ENCODE measurements around the gene MBP. TPM values are rescaled to one million over a fixed set of nuclear protein-coding genes. Genes with fewer than 3 reads are reported as not detected.
A peak's percentile ranks its signal among the peaks of the same experiment; 100 is the strongest.

Gene MBP
- total RNA-seq, 4 donors from 2014 or later = 44.0 to 68.0 (median 60.2) TPM

DNA sequence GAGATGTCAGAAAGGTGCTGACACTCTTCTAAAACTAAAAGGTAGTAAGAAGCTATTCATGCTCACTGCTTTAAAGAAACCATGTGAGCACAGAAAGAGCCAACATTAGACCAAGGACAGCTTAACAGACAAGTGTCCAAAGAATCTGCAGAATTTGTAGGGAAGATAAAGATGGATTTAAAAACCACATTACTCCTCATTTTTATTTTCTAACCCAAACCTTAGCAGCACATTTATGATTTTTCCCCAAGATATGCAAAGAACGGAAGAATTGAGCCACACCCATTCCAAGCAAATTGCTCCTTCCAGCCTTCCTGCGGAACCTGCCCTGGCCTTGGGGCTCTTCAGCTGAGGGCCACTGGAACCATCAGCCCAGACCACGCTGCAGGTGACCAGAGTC is 26.9 kb downstream of the MBP start:
- Histone ChIP-seq H3K27ac (peak overlapping the region in 2 of 3 donors; percentile 80 to 85), H3K27me3 (no peaks in the 10 kb centered on the region), H3K36me3 (peaks cover 0 to 9% of the 10 kb centered on the region in 2 donors), H3K9me3 (no peaks in the 10 kb centered on the region), H3K4me1 (peaks cover 43 to 57% of the 10 kb centered on the region in 2 donors), H3K4me3 (replicated peaks in 1 of 3) (no peak overlapping the region)
- TF ChIP-seq, protein P1, sequence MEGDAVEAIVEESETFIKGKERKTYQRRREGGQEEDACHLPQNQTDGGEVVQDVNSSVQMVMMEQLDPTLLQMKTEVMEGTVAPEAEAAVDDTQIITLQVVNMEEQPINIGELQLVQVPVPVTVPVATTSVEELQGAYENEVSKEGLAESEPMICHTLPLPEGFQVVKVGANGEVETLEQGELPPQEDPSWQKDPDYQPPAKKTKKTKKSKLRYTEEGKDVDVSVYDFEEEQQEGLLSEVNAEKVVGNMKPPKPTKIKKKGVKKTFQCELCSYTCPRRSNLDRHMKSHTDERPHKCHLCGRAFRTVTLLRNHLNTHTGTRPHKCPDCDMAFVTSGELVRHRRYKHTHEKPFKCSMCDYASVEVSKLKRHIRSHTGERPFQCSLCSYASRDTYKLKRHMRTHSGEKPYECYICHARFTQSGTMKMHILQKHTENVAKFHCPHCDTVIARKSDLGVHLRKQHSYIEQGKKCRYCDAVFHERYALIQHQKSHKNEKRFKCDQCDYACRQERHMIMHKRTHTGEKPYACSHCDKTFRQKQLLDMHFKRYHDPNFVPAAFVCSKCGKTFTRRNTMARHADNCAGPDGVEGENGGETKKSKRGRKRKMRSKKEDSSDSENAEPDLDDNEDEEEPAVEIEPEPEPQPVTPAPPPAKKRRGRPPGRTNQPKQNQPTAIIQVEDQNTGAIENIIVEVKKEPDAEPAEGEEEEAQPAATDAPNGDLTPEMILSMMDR (IDR thresholded peaks at IDR 0.05) = no peak
- no peak for TF ChIP-seq POLR2A (IDR thresholded peaks at IDR 0.05)
- 96 to 99% methylated on average over 3 of the region's 3 CpGs for WGBS, 2 donors
- intact Hi-C loops (cut with DNase I) = no loop called here
- DNase-seq = no peak

DNA sequence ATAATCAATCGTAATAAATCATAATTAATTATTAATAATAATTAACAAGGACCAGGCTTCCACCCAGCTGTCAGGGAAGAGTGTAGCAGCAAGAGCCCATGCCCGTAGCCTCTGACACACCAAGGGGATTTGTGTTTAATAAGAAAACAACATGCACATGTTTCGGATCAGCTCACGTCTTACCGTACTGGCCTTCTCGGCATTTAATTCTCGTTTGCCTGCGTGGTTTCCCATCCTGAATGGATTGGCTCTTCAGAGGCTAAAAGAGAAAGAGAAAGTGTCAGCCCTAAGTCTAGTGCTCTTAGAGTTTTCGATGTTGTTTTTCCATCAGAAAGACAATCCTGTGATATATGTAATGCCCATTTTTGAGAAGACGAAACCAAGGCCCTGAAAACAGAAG is 27.6 kb downstream of the MBP start:
- H3K27ac ChIP-seq = no peak overlapping the region
- intact Hi-C loops (cut with DNase I) = no loop called here
- peaks cover 0 to 9% of the 10 kb centered on the region in 2 donors for H3K36me3 ChIP-seq
- H3K9me3 ChIP-seq = no peaks in the 10 kb centered on the region
- H3K4me1 ChIP-seq = peaks cover 43 to 58% of the 10 kb centered on the region in 2 donors
- no peaks in the 10 kb centered on the region for H3K27me3 ChIP-seq
- WGBS, 2 donors = 90 to 91% methylated on average over 10 of the region's 10 CpGs
- H3K4me3 ChIP-seq (replicated peaks in 1 of 3) = no peak overlapping the region
- DNase-seq = no peak
- TF ChIP-seq POLR2A (IDR thresholded peaks at IDR 0.05) = no peak
- TF ChIP-seq, protein P1 (IDR thresholded peaks at IDR 0.05) = no peak

DNA sequence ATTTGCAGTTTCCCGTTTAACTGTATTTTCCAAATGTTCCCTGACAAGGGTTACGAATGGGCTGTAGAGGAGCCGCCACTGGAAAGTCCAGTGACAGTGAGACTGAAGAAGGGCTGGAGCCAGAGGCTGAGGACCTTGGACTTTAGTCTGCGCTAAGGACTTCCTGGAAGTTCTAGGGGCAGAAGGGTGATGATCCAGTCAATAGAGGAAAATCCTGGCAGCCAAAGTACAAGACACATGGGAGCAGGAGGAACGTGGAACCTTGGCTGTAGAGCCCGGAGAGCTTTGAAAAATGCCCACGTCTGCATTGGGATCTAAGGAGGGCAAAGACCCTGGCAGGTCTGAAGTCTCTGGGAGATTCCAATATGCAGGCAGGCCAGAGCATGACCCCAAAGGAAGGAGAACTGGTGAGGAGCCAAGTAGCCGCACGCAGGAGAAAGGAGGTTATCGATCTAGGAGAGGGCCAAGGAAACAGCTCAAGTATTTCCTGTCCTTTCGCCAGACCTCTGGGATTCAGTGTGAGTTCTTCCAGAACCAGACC is 28.5 kb downstream of the MBP start:
- H3K36me3 ChIP-seq = peaks cover 0 to 9% of the 10 kb centered on the region in 2 donors
- DNase-seq = no peak
- 75 to 77% methylated on average over 11 of the region's 11 CpGs for WGBS, 2 donors
- no peak for TF ChIP-seq POLR2A (IDR thresholded peaks at IDR 0.05)
- TF ChIP-seq, protein P1 (IDR thresholded peaks at IDR 0.05) = no peak
- intact Hi-C loops (cut with DNase I) = no loop called here
- no peaks in the 10 kb centered on the region for H3K27me3 ChIP-seq
- peaks cover 43 to 58% of the 10 kb centered on the region in 2 donors for H3K4me1 ChIP-seq
- peak overlapping the region in 2 of 3 donors; percentile 35 to 79 for H3K27ac ChIP-seq
- H3K9me3 ChIP-seq = no peaks in the 10 kb centered on the region
- no peak overlapping the region for H3K4me3 ChIP-seq (replicated peaks in 1 of 3)

DNA sequence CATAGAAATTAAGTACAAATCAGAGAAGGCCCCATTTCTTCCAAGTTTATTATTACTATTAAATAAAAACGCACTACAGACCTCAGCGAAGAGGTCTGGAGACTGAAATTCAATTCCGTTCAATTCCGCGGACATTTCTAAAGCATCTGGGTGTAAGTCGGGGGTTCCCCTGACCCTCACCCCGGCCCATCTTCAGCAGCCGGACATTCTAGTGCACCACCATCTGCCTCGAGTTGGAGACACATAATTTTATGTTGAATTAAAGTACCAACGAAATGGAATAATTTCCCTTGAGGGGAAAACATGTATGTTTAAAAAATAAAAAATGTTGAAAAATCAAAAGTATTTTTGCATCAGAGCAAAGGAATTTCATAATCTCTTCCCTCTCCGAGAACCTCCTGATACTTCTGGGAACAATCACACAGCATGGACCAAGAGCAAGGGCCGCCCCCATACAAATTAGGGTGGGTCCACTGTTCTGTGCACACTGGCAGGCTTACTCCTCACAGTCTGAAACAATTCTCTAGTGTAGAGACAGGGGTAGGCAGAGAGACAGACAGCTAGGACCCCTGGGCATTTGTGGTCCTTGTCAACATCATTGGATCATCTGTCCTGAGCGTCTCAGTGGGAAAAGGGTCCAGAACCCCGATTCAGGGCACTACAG is 29.3 kb downstream of the MBP start:
- Histone ChIP-seq H3K27me3 (no peaks in the 10 kb centered on the region), H3K36me3 (peaks cover 0 to 9% of the 10 kb centered on the region in 2 donors), H3K9me3 (no peaks in the 10 kb centered on the region), H3K4me3 (replicated peaks in 1 of 3) (no peak overlapping the region), H3K4me1 (peaks cover 39 to 50% of the 10 kb centered on the region in 2 donors), H3K27ac (peak overlapping the region in 2 of 3 donors; percentile 35 to 79)
- no peak for DNase-seq
- intact Hi-C loops (cut with DNase I) = no loop called here
- TF ChIP-seq, protein P1 (IDR thresholded peaks at IDR 0.05) = no peak
- 77 to 87% methylated on average over 14 of the region's 14 CpGs for WGBS, 2 donors

Measured in thyroid gland (tissue), 4 donors.